Measurements from ENCODE around the gene SYMPK.

DNA sequence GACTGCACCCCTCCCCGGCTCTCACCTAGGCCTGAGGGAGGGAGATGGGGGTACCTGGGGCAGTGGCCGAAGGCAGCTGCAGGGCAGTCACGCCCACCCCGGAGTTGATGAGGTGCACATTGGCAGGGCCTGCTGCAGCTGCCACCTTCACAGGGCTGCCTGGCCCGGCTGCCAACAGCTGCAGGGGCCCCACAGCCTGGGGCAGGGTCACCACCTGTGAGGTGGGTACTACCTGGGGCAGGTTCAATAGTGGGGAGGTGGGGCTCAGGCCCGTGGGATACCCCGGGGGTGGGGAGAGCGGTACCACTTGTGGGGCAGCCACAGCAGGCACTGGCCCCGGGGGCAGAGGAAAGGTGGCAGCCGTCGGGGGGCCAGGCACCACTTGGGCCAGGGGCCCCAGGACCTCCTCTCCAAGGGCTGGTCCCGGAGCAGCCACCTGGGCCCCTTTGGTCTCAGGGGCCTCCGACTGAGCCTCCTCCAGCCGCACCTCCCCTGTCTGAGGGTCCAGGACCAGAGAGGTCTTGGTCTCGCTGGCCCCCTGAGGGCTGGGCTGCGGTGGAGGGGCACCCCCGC lies 96.6 kb downstream of the SYMPK start:
- TF ChIP-seq, protein P1, sequence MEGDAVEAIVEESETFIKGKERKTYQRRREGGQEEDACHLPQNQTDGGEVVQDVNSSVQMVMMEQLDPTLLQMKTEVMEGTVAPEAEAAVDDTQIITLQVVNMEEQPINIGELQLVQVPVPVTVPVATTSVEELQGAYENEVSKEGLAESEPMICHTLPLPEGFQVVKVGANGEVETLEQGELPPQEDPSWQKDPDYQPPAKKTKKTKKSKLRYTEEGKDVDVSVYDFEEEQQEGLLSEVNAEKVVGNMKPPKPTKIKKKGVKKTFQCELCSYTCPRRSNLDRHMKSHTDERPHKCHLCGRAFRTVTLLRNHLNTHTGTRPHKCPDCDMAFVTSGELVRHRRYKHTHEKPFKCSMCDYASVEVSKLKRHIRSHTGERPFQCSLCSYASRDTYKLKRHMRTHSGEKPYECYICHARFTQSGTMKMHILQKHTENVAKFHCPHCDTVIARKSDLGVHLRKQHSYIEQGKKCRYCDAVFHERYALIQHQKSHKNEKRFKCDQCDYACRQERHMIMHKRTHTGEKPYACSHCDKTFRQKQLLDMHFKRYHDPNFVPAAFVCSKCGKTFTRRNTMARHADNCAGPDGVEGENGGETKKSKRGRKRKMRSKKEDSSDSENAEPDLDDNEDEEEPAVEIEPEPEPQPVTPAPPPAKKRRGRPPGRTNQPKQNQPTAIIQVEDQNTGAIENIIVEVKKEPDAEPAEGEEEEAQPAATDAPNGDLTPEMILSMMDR (IDR thresholded peaks at IDR 0.05; ENCODE audit: insufficient read depth, low read depth, low read length): no peak
- no peak for TF ChIP-seq EZH2 (IDR thresholded peaks at IDR 0.05; ENCODE audit: insufficient read depth, low read length)
